Memory B cell (primary cell): ENCODE results near the gene TMEM60.

ENCODE experiments used
- ATAC-seq: fragments of 150-1000 bp; cut with Tn5 transposase; 2 replicates; pipeline ENCODE4 v1.10.0; 2021; ENCODE audit warnings: low read depth, mild to moderate bottlenecking, moderate library complexity
- DNase-seq, 2 donors: peaks; one replicate each; pipeline ENCODE4 v3.0.0; 2022; ENCODE audit warnings: low spot score in 2 of 2
- H3K27ac Mint-ChIP-seq: one replicate; pipeline ENCODE4 v1.8.0; 2022; ENCODE audit warnings: mild to moderate bottlenecking, moderate library complexity, mixed read lengths
- H3K27me3 Mint-ChIP-seq: one replicate; pipeline ENCODE4 v1.8.0; 2022; ENCODE audit warnings: mixed read lengths
- H3K36me3 Mint-ChIP-seq: one replicate; pipeline ENCODE4 v1.8.0; 2022; ENCODE audit warnings: mild to moderate bottlenecking, mixed read lengths
- H3K4me1 Mint-ChIP-seq: one replicate; pipeline ENCODE4 v1.8.0; 2022; ENCODE audit warnings: mixed read lengths
- H3K4me3 Mint-ChIP-seq: one replicate; pipeline ENCODE4 v1.8.0; 2022; ENCODE audit warnings: mild to moderate bottlenecking, moderate library complexity, mixed read lengths
- H3K9me3 Mint-ChIP-seq: one replicate; pipeline ENCODE4 v1.8.0; 2022; ENCODE audit warnings: mixed read lengths

Gene TMEM60

DNA sequence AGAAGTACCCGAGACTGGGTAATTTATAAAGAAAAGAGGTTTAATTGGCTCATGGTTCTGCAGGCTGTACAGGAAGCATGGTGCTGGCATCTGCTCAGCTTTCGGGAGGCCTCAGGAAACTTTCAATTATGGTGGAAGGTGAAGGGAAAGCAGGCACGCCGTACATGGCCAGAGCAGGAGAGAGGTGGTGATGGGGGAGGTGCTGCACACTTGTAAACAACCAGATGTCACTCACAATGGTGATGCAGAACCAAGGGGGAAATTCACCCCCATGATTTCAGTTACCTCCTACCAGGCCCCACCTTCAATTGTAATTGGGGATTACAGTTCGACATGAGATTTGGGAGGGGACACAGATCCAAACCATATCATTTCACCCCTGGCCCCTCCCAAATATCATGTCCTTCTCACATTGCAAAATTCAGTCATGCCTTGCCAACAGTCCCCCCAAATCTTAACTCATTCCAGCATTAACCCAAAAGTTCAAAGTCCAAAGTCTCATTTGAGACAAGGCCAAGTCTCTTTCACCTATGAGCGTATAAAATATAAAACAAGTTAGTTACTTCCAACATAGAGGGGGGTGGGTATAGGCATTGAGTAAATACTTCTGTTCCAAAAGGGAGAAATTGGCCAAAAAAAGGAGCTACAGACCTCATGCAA, 51.9 kb downstream of the TMEM60 start:
- Mint-ChIP-seq H3K27me3 (no peaks in the 10 kb centered on the region), H3K36me3 (peaks cover 16% of the 10 kb centered on the region), H3K27ac (no peak overlapping the region)

DNA sequence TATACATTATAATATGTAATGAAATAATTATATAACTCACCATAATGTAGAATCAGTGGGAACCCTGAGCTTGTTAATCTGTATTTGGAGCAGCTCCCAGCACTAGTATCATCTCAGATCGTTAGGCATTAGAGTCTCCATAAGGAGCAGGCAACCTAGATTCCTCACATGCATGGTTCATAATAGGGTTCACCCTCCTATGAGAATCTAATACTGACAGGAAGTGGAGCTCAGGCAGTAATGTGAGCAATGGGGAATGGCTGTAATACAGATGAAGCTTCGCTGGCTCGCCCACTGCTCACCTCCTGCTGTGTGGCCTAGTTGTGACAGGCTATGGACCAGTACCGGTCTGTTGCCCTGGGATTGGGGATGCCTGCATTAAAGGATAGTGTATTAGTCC, 52.5 kb downstream of the TMEM60 start:
- Mint-ChIP-seq H3K9me3 (no peaks in the 10 kb centered on the region), H3K36me3 (peaks cover 13% of the 10 kb centered on the region), H3K4me3 (no peak overlapping the region), H3K4me1 (peaks cover 4% of the 10 kb centered on the region), H3K27ac (no peak overlapping the region), H3K27me3 (no peaks in the 10 kb centered on the region)
- no peak for DNase-seq
- ATAC-seq, result no peak

More for the DNA sequence above, 51.9 kb downstream of the TMEM60 start:
- H3K4me3 Mint-ChIP-seq, result no peak overlapping the region
- H3K9me3 Mint-ChIP-seq, result no peaks in the 10 kb centered on the region
- peaks cover 4% of the 10 kb centered on the region for H3K4me1 Mint-ChIP-seq
- ATAC-seq (no peak), DNase-seq (no peak)
